SK-N-MC (cell line): Measurements from ENCODE around the gene KIF1C.

Experiments used
- DNase-seq: peaks from one replicate; pipeline ENCODE4 v3.0.0-alpha.2; 2011; ENCODE audit warnings: low read depth, low spot score
- H3K27ac ChIP-seq: fragments of 200-600 bp; sonication (generic); 2 replicates; pipeline ENCODE4 v1.5.1; 2016; ENCODE audit warnings: mixed run types
- H3K36me3 ChIP-seq: fragments of 200-600 bp; sonication (generic); 2 replicates; pipeline ENCODE4 v1.6.1; 2017; ENCODE audit warnings: antibody characterized with exemption, low read length, mixed read lengths; ENCODE audit not compliant: insufficient read depth
- H3K4me3 ChIP-seq: fragments of 200-600 bp; sonication (generic); 2 replicates; pipeline ENCODE4 v1.5.1; 2016
- H3K9ac ChIP-seq: fragments of 200-600 bp; sonication (generic); 2 replicates; pipeline ENCODE4 v1.8.0; 2017; ENCODE audit warnings: mixed run types, mixed read lengths; ENCODE audit not compliant: insufficient read length
- H3K9me3 ChIP-seq: fragments of 200-600 bp; sonication (generic); 2 replicates; pipeline ENCODE4 v1.6.1; 2017; ENCODE audit warnings: low read depth, mild to moderate bottlenecking, antibody characterized with exemption, low read length, moderate library complexity, mixed read lengths
- EZH2 ChIP-seq: fragments of 200-600 bp; sonication (generic); IDR thresholded peaks from one replicate; pipeline ENCODE4 v1.6.1; 2017; ENCODE audit warnings: antibody characterized with exemption
- FOXP2 ChIP-seq: optimal IDR thresholded peaks from 2 replicates; pipeline ENCODE3; 2011; ENCODE audit warnings: mild to moderate bottlenecking, moderate library complexity; ENCODE audit not compliant: insufficient read depth; ENCODE audit errors: extremely low read length, control extremely low read depth
- POLR2AphosphoS5 ChIP-seq: IDR thresholded peaks from 2 replicates; pipeline ENCODE4 v1.6.1; 2012; ENCODE audit warnings: mild to moderate bottlenecking, low read depth, low read length, borderline replicate concordance

The KIF1C gene

DNA sequence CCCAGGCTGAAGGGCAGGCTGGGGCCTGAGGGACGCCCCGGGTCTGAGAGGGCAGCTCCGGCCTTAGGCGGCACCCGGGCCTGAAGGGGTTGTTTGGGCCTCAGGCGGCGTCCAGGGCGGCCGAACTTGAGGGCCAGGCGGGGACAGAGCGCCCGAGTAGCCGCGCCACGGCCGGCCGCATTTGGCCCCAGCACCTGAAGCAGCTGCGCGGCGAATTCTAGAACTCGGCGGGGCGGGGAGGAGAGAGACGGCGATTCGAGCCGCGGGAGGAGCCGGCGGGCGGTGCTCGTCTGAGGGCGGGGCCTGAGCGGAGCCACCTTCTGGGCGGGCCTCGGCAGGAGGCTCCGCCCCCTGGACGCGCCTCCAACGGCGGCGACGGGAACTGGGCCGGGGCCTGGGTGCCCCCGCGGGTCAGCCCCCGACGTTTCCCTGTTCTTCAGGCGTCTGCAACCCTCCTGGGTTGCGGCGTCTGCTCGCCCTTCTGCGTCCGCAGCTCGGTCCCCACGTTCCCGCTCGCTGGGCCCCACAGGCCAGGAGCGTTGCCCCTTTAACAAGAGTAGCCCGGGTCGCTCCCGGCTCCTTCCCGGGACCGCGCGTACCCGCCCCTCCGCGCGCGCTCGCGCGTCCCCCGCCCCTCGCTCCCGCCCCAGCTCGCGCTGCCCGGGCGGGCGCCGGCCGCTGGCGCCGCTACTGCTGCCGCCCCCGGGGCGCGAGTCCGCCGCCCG is at the start of gene KIF1C, which contains the start of gene INCA1:
Gene KIF1C (plus strand): TSS at position 649 of the 725 bp plus-strand sequence. CDS start 2,297 bp downstream, outside the sequence.
Gene INCA1 (minus strand): TSS at position 221 of the 725 bp plus-strand sequence. CDS start 3,085 bp downstream, outside the sequence.
- peaks cover 10% of the 10 kb centered on the region; the same call in 1 of the 2 replicates for H3K36me3 ChIP-seq
- H3K9ac ChIP-seq = peak within 1 kb of the TSS; percentile 85
- DNase-seq = no peak
- no peaks in the 10 kb centered on the region for H3K9me3 ChIP-seq
- TF ChIP-seq FOXP2 (no peak), POLR2AphosphoS5 (peak; percentile 51; the same call in 1 of the 2 replicates), EZH2 (no peak)
- H3K27ac ChIP-seq = peak within 1 kb of the TSS; percentile 78
- peak within 1 kb of the TSS; percentile 89 for H3K4me3 ChIP-seq

DNA sequence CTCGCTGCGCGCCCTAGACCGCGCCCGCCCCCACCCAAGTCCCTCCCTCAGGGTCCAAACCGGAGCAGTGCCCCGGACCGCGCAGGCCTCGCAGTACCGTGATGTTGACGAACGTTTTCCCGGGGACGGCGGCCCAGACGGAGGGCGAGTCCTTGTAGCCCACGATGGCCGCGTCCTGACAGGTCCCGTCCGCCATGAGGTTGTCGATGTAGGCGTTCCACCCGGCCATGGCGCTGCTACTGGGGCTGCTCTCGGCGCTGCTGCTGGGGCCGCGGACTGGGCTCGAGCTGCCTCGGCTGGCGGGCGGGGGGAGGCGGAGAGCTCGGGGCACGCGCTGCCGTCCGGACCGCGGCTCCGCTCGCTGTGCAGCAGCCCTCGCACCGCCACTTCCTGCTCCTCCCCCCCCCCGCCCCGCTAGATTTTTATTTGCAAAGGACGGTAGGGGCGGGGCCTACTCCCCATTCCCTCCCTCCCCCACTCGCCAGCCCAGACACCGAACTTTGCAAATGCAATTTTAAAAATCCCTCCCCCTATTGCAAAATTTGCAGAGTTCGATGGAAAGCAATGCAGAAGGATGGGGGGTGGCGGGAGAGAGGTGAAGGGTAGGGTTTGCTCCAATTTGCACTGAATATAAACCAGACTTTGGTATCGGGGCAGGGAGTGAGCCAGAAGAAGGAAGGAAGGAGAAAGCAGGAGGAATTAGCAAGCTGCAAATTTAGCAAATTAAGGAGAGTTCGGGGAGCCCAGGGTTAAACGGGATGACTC is 49.4 kb upstream of the KIF1C start, which contains the start of gene PFN1:
Gene PFN1 (minus strand): TSS at position 365 of the 765 bp plus-strand sequence. CDS start 136 bp downstream, at position 229.
- H3K4me3 ChIP-seq = peak within 1 kb of the TSS; percentile 83
- DNase-seq = peak; percentile 52
- TF ChIP-seq POLR2AphosphoS5 (peak; percentile 62; the same call in 1 of the 2 replicates), EZH2 (no peak), FOXP2 (no peak)
- peaks cover 36% of the 10 kb centered on the region for H3K36me3 ChIP-seq
- H3K27ac ChIP-seq = peak within 1 kb of the TSS; percentile 97
- H3K9me3 ChIP-seq = no peaks in the 10 kb centered on the region
- peak within 1 kb of the TSS; percentile 90 for H3K9ac ChIP-seq

DNA sequence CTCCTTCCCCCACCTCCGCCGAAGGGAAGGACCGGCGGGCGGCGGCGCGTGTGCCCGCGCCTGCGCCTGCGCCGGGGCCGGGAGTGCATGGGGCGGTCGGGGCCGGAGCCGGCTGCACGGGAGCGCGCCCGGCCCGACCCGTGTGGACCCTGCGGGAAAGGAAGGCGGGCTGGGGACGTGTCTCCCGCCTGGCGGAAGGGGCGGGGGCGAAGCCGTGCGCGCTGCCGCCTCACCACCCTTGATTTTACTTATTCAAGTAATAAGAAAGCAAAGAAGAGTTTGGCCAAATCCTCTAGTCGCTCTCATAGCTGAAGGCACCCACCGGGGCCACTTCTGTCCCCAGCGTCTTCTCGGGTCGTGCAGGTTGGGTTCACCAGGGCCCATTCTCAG is 48.8 kb upstream of the KIF1C start:
- Histone ChIP-seq H3K4me3 (peak overlapping the region; percentile 83), H3K27ac (peak overlapping the region; percentile 97), H3K36me3 (peaks cover 33% of the 10 kb centered on the region), H3K9me3 (no peaks in the 10 kb centered on the region), H3K9ac (peak overlapping the region; percentile 81)
- DNase-seq = no peak
- TF ChIP-seq POLR2AphosphoS5 = no peak
- TF ChIP-seq FOXP2 = no peak
- TF ChIP-seq EZH2 = no peak

DNA sequence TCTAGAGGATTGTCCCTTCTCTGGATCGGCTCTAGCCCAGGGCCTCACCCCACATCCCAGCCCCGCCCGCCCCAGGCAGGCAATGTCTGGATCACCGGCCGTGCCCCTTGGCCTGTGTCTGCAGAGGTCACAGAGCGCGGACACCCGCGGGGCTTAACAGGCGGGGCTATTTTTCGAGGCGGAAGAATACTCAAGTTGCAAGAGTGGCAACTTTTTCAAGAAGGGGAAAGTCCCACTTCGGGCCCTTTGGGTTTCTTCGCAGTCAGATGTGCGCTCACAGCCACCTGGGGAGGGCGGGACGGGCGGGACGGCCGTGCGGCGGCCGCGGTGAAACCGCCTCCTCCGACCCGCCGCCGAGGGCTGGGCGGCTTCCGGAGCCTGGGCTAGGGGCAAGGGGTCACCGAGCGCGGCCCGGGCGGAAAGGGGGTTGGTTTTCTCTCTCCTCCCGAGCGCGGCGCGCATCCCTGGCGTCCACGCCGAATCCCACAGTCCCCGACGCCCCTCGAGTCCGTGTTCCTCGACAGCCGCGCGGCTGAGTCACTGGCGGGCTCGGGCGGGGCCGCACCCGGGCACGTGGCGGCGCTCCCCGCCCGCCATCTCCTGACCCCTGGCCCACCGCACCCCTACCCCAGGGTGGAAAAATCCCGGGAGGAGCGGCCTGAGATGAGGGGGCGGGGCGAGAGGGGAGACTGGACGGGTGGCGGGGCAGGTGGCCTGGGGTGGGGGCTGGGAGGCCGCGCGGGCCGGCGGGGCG is 48.3 kb upstream of the KIF1C start:
- H3K9me3 ChIP-seq = no peaks in the 10 kb centered on the region
- H3K36me3 ChIP-seq = peaks cover 27% of the 10 kb centered on the region
- peak overlapping the region; percentile 97 for H3K27ac ChIP-seq
- TF ChIP-seq EZH2 = no peak
- no peak; the same call in 1 of the 2 replicates for TF ChIP-seq POLR2AphosphoS5
- TF ChIP-seq FOXP2 = no peak
- H3K4me3 ChIP-seq = peak overlapping the region; percentile 83
- H3K9ac ChIP-seq = peak overlapping the region; percentile 81
- DNase-seq = no peak

DNA sequence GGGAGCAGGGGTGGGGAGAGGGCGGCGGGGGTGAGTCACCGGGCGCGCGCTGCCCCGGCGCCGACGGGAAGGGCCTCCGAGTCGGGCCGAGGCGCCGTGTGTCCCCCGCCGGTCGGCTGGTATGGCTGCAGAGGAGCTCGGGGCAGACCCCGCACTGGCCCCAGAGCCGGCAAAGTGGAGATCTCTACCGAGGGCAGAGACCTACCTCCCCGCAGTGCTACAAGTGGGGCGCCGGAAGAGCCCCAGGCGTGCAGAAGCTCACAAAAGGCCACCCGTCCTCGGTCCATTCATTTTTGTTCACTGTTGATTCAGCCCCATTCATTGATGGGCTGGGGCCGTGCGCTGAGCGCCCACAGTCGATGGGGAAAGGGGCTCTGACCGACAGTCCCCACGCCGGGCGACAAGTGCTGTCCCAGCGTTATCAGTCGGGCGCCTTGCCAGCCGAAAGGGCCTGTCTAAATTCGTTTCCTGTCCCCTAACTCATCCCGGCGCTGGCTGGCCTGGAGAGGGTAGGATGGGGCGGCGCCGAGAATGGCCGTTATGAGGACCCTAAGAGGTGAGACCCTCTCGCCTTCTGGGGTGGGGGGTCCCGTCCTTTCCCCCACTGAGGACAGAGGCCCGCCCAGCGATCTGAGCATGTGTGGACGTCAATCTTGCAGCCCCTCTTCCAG is 47.5 kb upstream of the KIF1C start:
- Histone ChIP-seq H3K4me3 (no peak overlapping the region), H3K9me3 (no peaks in the 10 kb centered on the region), H3K9ac (no peak overlapping the region), H3K36me3 (peaks cover 20% of the 10 kb centered on the region), H3K27ac (peak overlapping the region; percentile 64)
- no peak for DNase-seq
- TF ChIP-seq FOXP2 = no peak

DNA sequence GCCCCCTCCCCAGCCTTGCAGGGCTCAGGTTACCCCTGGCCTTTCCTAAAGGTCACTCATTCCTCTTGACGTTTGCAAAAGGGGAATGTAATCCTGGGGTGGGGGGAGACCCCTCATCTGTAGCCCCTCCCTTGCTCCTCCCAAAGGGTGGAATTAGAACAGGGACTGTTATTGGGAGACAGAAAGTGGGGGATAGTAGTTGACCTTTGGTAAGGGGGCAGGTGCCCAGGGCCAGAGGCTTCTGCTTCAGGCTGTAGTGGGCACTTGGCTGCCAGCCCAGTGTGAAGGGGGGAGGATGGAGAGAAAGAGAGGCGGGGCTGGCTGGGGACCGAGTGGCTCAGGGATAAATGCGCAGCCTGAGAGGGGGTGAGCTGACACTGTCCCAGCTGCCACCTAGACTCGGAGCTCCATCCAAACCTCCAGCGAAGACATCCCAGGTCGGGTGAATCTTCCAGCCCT is 47.0 kb upstream of the KIF1C start, which contains the start of gene ENO3:
Gene ENO3 (plus strand): TSS at position 374 of the 459 bp plus-strand sequence. CDS start 711 bp downstream, outside the sequence.
- H3K27ac ChIP-seq = peak within 1 kb of the TSS; percentile 64
- no peak within 1 kb of the TSS for H3K9ac ChIP-seq
- no peak for DNase-seq
- H3K9me3 ChIP-seq = no peaks in the 10 kb centered on the region
- TF ChIP-seq EZH2 (no peak), FOXP2 (no peak), POLR2AphosphoS5 (no peak)
- H3K36me3 ChIP-seq = peaks cover 14% of the 10 kb centered on the region
- no peak within 1 kb of the TSS for H3K4me3 ChIP-seq

DNA sequence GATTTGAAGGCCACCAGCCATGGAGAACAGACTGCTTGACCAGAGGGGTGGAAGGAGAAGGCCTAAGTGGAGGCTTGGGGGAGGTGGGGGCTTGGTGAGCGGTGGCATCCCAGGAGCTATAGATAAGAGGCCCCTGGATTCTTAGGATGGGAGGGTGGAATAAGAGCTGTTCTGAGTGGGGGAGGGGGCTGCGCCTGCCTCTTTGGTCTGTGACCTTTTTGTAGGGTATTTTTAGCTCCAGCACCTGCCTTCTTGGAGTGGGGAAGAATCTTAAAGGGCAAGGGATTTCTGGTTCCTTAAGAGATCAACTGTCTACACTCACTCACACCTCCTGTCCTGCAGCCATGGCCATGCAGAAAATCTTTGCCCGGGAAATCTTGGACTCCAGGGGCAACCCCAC is 46.3 kb upstream of the KIF1C start:
- Histone ChIP-seq H3K27ac (no peak overlapping the region), H3K9me3 (no peaks in the 10 kb centered on the region), H3K9ac (no peak overlapping the region), H3K4me3 (no peak overlapping the region), H3K36me3 (peaks cover 7% of the 10 kb centered on the region)
- no peak for DNase-seq
- TF ChIP-seq POLR2AphosphoS5 = no peak
- TF ChIP-seq EZH2 = no peak
- no peak for TF ChIP-seq FOXP2
